Stimulated activated CD4-positive, alpha-beta T cell treated with anti-CD3 and anti-CD28 coated beads, Interleukin-1b, Interleukin-23, amount 100 ng/mL, for 1 hour (primary cell): ENCODE measurements around the gene EDARADD.

Source experiments
- DNase-seq, 2 donors: peaks; one replicate each; pipeline ENCODE4 v3.0.0-alpha.2; 2020; ENCODE audit warnings: low read depth in 2 of 2

The EDARADD gene

DNA sequence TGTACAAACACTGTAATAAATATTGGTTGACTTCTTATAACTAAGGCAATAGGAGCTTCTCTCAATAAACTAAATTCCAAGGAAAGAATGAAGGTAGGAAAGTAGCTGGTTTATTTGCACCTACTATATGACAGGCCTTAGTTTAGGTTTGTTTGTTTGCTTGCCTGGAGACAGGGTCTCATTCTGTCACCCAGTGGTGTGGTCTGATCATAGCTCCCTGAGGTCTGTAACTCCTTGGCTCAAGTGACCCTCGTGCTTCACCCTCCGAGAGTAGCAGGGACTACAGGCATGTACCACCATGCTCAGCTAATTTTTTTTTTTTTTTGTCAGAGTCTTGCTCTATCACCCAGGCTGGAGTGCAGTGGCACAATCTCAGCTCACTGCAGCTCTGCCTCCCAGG lies 1.9 kb upstream of the EDARADD start:
- no peak for DNase-seq

DNA sequence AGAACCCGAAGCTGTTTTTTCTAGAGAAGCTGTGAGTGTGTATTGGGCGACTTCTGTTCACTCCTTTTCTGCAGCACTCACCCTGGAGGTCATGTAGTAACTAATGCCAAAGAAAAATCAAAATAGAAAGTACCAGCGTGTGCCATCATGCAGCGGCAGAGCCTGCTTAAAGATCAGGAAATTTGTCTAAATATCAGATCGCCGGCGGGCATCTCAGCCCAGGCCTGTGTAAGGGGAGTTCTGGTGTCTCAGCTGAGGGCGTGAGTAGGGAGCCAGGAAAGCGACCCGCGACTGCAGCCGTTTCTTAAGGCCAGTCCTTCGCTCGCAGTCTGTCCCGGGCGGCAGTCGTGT lies 768 bp downstream of the EDARADD start:
- no peak for DNase-seq

DNA sequence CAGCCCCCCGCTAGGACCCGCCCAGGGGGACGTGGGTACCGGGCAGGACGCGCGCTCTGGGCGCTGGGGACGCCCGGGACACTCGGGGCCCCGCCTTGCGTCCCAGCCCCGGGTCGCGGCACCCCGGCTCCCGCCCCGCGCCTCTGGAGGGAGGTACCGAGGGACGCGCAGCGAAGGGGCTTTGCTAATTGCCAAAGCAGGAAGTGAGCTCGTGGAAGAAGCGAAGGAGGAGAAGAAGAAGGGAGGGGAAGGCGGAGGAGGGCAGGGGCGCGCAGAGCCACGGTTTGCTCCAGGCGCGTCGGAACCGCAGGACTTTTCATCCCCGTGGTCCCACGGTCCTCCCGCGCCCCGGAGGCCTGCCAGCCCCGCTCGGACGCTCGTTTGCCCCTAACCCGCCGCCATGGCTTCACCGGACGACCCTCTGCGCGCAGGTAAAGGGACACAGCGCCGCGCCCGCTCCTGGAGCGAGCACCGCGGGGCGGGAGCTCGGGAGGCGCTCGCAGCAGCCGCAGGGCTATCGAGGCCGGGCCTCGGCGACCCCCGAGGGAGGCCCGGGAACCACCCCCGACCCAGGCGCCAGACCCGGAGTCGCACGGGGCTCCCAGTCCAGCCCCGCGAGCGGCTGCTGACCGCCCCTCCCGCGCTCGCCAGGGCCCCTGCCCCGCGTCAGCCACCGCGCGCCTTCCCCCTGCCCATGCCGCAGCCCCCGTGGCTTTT lies 1.3 kb downstream of the EDARADD start:
- no peak for DNase-seq

DNA sequence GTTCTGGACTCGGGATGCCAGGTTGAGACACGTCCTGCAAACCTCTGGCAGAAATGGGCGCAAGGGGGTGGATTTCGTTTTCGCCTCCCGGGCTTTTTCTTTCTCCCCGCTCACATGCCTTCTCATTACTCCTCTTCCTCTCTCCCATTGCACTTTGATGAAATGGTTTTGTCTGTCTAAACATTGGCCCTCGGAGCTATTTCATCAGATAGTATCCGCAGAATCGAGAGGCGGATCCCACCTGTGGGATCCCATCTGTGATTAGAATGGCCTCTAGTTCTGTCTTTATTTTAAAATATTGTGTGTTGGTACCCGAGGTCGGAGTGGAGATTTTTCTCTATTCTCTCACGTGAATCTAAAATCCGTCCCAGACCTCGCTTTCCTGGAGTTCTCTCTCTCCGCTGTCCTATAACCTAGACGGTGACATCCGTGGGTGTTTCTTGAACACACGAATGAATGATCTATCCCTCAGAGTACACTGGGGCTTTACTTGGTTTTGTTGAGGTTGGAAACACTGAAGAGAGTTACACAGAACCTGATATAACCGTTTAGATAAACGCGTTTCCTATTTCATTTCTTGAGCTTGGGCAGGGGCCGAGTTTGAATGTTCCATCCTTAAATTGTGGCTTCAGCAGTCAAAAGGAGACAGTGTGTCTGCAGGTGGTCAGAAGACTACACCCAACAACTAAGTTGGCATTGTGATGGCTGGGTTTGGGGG lies 2.0 kb downstream of the EDARADD start:
- DNase-seq = no peak

DNA sequence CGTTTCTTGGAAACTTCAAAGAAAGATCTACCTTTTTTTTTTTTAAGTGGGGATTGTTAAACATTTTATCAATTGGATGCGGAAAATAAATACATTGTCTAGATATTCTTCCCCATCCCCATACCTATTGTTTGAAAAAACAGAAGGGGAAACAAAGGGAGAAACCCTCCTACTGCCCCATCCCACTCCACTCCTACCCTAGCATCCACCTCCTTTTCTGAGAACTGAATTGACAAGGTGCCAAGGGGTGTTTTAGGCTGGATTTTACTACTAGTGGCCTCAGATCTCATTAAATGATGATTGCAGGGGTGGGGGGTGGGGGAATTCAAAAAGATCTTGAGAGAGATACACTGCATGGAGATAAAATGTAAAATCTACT lies 2.6 kb downstream of the EDARADD start:
- DNase-seq = no peak

DNA sequence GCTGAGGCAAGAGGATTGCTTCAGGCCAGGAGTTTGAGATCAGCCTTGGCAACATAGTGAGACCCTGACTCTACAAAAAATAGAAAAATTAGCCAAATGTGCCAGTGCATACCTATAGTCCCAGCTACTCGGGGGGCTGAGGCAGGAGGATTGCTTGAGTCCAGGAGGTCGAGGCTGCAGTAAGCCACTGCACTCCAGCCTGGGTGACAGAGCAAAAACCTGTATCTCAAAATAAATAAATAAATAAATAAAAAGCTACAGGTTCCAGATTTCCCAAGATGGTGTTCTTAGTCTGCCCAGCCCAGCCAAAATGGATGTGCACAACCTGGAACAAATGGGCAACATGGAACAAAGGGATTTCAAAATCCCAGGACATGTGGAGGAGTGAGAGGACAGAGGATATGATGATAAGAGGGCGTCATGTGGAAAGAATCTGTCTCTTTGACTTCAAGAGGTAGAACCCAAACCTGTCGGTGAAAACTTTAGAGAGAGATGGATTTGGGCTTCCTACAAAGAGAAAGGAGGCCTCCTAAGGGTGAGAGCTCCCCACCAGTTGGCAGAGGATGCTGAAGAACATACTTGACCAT lies 3.2 kb downstream of the EDARADD start:
- DNase-seq = no peak

DNA sequence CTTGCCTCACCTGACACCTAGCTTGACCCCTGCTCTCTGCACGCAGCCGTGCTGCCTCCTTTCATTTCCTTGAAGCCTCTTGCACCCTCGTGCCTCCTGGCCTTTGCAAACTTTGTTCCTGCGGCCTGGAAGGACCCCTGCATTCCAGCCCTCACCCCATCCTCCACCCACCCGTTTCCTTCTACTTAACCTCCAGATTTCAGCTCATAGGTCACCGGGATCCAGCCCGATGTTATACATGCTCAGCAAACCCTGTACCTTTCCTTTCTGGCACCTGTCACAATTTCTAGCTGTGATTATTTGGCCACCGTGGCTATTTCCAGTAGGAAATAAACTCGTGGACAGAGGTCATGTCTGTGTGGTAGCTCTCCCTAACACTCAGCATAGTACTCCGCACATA lies 4.5 kb downstream of the EDARADD start:
- no peak for DNase-seq

DNA sequence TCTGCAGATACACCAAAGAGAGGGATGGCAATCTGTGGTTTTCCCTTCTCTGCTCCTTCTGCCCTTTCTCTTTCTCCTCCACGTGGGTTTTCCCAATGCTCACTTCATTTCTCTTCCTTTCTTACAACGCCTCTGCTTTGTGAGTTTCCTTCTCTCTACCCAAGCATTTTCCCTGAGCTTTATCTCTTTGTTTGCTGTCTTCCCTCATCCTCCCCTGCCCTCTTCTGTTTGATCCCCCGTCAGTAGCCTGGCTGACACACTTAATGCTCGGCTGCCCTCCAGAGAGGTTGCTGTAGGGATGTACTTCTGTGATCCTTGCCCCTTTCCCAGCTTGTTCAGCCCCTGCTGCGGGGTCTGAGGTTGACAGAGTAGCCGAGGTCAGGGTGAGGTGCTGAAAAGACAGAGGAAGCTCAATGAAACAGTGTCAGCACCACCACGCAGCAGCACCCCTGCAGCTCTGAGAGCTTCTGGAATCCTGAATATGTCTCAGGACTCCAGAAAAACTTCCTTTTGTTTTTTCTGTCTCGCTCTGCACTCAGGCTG lies 6.0 kb downstream of the EDARADD start:
- no peak for DNase-seq

DNA sequence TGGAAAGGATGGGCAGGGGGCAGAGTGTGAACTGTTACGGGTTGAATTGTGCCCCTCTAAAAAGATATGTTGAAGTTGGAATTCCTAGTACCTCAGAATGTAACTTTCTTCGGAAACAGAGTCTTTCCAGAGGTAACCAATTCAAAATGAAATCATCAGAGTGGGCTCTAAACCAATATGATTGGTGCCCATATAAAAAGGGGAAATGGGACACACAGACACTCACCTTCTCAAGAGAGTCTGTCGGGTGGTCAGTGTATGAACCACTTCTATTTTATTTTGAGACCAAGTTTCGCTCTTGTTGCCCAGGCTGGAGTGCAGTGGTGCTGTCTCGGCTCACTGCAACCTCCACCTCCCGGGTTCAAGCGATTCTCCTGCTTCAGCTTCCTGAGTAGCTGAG lies 7.6 kb downstream of the EDARADD start:
- DNase-seq = no peak

DNA sequence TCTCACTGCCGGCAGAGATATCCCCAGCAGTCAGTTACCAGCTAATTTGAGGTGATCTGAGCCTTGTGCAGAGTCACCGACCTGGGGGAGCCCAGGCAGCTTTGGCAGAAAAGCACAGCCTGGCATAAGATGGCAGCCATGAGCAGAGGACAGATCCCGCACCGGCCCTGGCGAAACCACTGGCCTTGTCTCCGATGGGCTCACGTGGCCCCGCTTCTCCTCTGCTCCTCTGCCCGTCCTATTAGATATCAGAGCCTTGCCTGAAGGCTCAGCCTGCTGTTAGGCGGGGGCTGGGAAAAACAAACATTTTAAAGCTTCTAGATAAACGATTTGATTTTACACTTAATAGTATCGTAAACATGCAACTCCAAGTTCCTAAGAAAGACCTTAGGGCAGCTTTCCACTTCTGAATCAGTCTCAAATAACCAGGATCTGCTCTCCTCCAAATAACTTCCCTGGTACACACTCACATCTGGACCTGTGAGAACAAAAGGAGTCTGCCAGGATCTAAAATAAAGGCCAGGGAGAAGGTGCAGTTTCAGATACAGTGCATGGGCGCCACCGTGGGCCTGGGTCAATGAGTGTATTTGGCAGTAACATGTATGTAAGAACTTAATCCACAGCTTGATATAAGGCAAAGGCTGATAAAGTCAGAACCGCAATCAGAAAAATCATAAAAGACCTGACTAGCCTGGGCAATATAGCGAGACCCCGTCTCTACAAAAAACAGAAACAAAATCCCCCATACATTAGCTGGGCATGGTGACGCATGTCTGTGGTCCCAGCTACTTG lies 10.0 kb downstream of the EDARADD start:
- no peak for DNase-seq

DNA sequence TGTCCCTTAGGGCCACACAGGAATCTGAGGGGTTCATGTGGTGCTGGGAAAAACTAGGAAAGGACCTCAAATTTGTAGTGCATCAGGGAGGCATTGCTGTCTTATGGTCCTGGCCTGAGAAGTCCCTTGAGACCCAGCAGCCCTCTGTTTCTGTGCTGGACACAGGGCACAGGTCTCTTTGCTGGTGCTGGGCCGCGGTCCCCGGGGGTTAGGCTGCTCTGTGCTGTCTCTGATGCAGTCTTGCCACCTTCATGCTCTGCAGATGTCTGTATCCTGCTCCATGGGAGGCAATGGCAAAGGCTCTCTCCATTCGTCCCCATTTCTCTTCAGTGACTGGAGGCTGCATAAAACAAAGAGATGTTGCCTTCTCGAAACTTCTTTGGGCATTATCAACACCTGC lies 13.0 kb downstream of the EDARADD start:
- no peak for DNase-seq

DNA sequence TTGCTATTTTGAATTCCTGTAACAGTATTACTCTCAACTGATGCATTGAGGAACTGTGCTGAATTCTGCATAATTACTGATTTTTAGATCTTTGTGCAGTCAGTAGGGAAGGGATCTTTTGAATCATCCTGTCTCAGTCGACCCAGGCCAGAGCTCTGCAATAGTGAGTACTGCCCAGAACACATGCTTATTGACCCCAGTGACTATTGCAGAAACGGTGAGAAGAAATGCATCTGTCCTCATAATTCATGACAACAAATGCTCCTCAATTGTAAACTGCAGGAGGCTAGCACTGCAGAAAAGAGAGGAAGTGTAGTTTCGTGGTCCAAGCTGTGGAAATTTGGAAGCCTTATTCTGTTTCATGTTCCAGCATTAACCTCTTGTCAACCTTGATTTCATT lies 19.6 kb downstream of the EDARADD start:
- DNase-seq = no peak

DNA sequence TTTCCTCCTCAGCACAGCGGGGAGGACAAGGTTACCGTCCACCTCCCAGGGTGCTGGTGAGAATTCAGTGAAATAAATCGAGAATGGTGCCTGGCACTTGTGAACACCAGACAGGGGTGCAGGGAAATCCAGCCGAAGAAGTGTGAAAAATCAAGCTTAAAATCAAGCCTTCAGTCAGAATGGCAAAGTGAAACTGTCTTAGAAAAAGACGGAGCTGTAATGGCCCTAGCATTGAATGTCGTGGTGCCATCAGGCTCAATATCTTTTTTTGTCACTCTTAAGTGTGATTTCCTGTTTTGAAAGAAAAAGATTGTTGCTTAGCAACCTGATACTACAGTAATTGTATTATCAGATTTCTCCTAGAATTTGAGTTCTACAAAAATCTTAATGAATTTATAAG lies 22.1 kb downstream of the EDARADD start:
- no peak for DNase-seq

DNA sequence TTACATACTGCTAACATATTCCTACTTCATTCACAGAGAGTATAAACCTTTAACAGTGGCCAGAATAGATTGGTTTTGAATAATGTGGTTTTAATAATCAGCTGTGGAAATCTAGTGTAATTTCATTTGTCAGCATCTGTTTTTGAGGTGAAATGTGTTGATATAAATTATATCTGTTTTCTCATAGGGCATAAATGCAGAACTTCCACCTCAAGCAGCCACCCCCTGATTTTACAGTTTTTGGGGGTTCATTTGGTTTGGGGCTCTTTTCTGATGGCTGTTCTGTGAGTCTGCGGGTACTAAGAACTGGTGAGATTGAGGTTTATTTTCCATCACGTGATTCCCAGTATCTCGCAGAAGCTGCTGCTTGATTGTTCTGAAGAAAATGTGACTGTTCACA lies 23.2 kb downstream of the EDARADD start:
- no peak for DNase-seq

DNA sequence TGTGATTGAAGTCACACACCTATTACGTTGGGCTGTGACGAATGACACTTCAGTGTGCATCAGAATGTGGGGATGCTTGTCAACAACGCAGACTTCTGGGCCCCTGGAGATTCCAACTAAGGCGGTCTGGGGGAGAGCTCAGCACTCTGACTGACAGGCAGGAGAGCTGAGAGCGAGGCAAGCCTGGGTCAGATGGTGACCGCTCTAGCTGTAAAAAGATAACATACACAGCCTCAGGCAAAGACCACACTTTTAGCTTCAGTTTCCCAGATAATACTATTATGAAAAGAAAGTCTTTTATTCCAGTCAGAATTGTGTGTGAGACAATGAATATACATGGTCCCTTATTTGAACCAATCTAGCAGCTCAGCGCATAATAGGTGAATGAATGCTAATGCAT lies 25.4 kb downstream of the EDARADD start:
- no peak for DNase-seq

DNA sequence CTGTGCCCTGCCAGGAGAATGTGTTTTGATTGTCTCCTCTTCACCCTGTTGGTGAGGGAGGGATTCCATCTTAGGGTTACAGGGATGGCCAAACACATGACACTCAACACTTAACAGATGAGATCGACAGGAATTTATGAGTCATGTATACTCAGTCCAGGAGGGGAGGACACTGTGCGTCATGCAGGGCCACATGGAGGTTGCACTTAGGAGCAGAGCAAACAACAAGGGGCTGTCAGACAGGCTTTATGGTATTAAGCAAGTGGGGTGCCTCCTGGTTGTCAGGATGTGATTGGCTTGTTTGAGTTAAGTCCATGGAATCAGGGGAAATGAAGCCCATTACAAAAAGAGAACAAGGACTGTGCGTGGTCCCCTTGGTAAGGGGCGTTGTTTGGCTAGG lies 26.9 kb downstream of the EDARADD start:
- no peak for DNase-seq

DNA sequence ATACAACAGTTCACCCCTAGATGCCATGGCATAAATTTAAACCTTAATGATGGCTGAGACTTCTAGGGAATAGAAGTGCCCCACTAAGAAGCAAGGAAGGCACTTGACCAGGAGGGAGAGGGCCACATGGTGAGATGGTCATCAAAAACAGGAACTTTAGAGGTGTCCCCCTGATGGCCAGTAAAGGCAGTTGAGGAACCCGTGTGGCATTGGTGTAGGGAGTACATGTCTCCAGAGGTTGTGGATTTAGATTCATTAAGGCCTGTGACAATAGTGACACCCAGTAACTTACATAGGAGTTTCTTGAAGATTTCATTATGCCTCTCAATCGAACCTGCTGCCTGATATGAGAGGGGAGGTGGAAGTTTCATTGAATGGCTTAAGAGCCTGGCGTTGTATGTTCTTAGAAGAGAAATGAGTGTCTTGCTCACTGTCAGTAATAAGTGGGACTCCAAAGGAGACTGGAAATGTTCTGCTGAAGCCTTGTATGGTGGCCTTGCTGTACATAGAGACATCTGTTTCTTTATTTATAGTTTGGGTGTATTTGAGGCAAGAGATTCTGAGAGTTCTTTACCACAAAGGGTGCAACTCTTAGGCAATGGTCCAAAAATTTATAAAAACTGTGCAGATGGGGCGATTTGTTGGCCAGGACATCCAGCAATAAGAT lies 27.9 kb downstream of the EDARADD start:
- no peak for DNase-seq

DNA sequence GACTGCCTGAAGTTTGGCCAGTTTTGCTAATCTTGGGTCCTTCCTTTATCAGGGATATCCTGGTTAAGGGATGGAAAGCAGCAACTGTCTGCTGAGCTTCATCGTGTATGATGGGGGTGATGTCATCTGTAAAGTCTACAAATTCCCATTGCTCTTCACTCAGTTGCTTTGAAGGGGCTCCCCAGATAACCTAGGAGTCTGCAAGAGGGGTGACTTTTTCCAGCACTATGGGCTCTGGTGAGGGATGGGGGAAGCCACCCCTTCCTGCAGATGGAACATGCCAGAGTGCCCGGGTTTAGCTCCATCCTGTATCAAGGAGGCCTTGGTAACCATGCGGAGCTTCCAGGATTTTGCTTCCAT lies 28.4 kb downstream of the EDARADD start:
- DNase-seq = no peak

DNA sequence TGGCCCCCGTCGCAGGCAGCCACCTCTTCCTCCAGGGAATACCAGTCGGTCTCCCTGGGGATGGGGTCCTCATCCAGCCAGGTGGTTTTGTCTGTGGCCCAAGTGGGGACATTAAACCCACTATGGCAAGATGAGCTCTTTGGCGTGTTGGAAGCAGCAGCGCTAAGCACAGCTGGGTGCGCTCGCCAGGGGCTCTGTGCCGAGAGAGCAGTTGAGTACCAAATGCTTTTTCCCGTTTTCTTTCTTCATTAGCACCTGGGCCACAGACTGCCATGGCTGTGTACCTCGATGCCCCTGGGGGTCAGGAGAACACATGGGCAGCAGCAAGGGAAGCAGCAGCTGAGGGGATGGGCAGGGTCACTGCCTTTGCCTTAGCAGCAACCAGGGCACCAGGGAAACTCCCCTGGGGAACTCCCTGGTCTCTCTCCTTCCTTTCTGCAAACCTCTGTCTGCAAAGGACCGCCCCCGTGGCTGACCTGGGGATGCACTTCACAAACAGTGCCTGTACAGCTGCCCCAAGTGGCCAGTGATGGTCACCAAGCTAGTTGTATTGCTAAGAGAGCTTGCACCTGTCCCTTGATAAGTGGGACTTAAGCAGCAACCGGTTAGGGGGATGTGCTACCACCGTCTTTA lies 31.1 kb downstream of the EDARADD start:
- DNase-seq = no peak

DNA sequence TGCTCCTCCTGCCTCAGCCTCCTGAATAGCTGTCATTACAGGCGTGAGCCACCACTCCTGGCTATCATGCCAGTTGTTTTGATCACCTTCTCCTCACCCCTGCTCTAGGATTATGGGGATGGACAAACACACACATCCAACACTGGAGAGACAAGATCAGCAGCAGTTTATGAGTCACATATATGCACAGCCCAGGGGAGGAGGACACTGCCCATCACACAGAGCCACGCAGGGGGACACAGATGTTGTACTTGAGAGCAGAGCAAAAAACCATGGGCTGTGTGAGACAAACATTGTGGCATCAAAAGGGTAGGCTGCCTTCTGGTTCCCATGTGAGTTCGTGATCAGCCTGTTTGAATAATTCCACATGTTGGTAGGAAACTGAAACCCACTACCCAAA lies 32.1 kb downstream of the EDARADD start:
- DNase-seq = no peak

DNA sequence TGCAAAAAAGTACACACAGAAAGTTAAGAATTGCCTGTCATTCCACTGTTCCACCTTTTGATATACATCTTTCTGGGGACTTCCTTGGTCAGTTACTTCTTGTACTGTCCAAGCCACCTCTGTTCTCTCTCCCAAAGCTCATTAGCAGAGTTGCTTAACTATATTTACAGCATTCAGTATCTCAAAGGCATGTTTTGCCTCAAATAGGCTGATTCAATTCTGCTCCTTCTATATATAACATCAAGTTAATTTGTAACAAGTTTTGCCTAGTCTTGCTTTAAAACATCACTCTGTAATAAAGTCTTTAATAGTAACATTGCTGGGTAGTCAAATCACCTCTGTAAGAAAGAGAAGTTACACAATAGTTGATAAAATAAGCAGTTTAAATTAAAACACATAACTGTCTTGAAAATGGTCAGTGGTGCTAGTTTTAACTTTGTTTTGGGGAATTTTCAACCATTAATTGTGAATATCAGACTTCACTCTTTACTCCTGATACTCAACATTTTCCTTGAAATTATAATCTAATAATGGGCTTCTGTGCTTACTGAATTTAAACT lies 35.7 kb downstream of the EDARADD start:
- no peak for DNase-seq
